Sciatic nerve (tissue), 2 donors: ENCODE data around the gene PRKN. TPM values are rescaled to one million over a fixed set of nuclear protein-coding genes. Genes with fewer than 3 reads are reported as not detected.
A peak's percentile ranks its signal among the peaks of the same experiment; 100 is the strongest.

Experiments used
- ATAC-seq: fragments of 200-7000 bp; cut with Tn5 transposase; one replicate; pipeline ENCODE4 v1.9.1; 2020; ENCODE audit warnings: mild to moderate bottlenecking, moderate library complexity
- DNase-seq: peaks from one replicate; pipeline ENCODE4 v3.0.0-alpha.2; 2020; ENCODE audit warnings: low spot score
- intact Hi-C: fragments of 100-400 bp; cut with DNase I; formaldehyde crosslinking; loops from one replicate; pipeline ENCODE4 v1.14.2; 2022
- total RNA-seq: library from RNA; stranded (reverse); fragmentation: NEBNext Ultra II Directional; extraction: Animal tissue kit (Norgen Biotek cat#: 25700); gene quantifications from one replicate; pipeline ENCODE4 v1.2.1, GENCODE V29; 2021
- donor health status: DM: no; HTN: no; CAD: no.
- donor health status: DM: no; HTN: no; CAD: no.

The PRKN gene
- total RNA-seq, 1 donor from 2014 or later, result 15.9 TPM

DNA sequence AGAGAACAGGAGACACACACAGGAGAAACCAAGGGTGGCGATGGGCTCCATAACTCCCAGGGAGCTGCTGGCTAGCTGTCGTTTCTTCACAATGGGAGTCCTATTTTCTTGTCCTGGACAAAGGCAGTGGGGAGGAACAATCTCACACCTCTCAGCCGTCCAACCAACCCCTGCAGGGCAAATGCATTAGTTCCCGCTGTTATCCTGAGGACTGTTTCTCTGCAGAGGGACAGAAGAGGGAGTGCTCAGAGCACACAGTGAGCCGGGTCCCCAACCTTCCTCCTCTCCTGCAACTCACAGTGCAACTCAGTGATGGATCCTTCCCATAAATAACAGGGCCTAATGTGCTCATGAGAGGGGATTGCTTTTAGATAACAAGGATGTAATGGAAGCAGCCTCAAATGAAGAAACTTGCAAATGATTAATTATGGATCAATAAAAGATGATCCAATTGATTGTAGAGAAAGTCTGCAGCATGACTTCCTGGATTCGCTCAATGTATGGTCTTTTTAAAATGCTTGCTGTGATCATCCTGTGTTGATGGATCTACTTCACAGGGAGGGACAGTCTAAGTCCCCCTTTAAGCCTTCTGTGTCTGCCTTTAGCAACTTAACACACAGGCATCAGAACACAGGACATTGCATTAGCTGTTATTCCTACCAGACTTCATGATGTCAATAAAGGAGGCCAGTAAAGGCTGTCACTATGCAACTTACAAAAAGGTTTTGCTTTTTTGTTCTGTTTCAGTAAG lies 1000.3 kb downstream of the PRKN start:
- no peak for DNase-seq
- no peak for ATAC-seq
- intact Hi-C loops, result no loop called here

DNA sequence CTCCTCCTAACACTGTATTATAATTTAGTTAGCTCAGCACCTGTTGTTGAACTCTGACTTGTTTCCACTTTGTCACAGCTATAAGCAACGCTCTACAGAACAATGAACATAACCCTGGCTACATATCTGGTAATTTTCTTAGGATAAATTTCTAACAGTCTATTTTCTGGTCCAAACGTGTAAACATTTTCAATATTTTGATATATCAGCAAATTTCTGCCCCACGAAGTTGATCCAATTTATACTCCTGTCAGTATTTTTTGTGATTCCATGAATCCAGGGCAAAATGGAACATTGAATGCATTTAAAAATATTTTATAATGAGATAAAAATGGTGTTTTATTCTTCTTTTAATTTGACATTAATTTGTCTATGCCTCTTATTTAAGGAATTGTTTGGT lies 1005.2 kb downstream of the PRKN start:
- ATAC-seq (no peak), DNase-seq (no peak)
- intact Hi-C loops, result no loop called here

- DNase-seq, result no peak
- ATAC-seq, result no peak
- intact Hi-C loops, result no loop called here
Measured at GRCh38 chr6:161721511-161721910, 1006.1 kb downstream of the PRKN start.

GRCh38 chr6:161716176-161716575 lies 1011.4 kb downstream of the PRKN start:
- DNase-seq (no peak), ATAC-seq (no peak)
- intact Hi-C loops, result no loop called here

DNA sequence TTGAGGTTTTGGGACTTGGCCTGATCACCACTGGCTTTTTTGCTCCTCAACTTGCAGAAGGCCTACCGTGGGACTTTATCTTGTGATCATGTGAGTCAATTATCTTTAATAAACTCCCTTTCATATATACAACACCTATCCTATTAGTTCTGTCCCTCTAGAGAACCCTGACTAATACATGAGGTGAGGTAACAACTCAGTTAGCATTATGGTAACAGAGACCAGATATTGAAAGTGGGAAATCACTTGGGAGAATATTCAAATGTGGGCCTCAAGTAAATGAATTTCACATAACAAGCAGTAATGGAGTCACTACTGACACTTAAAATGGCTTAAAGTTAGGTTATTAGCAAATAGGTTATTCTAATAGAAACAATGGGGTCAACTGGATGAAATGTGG lies 1015.6 kb downstream of the PRKN start:
- DNase-seq, result no peak

GRCh38 chr6:161711515-161711914 lies 1016.1 kb downstream of the PRKN start:
- ATAC-seq (no peak), DNase-seq (no peak)
- intact Hi-C loops, result no loop called here

More for the DNA sequence above, 1015.6 kb downstream of the PRKN start:
- ATAC-seq, result no peak
- intact Hi-C loops, result no loop called here

- no peak for DNase-seq
- ATAC-seq, result no peak
- intact Hi-C loops, result no loop called here
Measured at GRCh38 chr6:161710698-161711097, 1016.9 kb downstream of the PRKN start.

DNA sequence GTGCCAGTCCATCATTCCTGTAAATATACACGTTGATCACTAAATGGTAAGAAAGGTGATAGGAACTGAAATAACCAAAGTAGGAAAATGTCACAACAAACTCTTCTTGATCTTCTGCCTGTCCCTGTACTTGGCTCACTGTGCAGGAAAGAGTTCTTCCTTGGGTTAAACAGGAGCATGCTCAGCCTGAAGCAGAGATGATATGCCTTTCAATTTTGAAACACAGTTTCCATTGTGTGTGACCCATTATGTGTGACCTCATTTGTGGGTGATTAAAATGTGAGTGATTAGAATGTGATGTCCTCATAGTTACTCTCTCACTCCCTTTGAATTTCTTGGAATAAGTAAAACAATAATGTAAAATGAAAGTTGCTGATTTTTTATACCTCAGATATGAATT lies 1026.5 kb downstream of the PRKN start:
- DNase-seq, result no peak
- intact Hi-C loops, result no loop called here
- no peak for ATAC-seq

DNA sequence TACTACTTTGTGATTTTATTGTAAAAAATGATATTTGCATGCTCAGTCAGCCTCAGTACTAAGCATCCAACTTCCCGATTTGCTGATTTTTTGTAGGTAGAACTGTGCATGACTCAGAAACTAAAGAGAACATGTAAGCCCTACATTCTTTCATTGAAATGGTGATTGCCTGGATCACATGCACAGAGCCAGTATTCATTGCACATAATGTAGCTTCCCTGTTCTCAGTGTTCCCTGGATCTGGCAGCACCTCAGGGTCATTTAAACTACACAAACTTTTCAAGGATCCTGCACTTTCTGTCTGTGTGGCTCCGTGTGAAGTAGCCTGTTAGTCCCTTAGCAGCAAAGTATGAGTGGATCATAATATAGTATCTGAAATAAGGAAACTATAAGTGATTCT lies 1030.8 kb downstream of the PRKN start:
- intact Hi-C loops, result no loop called here
- DNase-seq (no peak), ATAC-seq (no peak)

- DNase-seq (no peak), ATAC-seq (peak; percentile 15)
- intact Hi-C loops, result no loop called here
Measured at GRCh38 chr6:161694995-161695394, 1032.6 kb downstream of the PRKN start.

GRCh38 chr6:161686655-161687054 lies 1040.9 kb downstream of the PRKN start:
- DNase-seq, result no peak
- intact Hi-C loops, result no loop called here
- ATAC-seq, result peak; percentile 39

GRCh38 chr6:161684731-161685475 lies 1042.7 kb downstream of the PRKN start:
- DNase-seq (no peak), ATAC-seq (no peak)
- intact Hi-C loops, result no loop called here

- DNase-seq (no peak), ATAC-seq (no peak)
- intact Hi-C loops, result no loop called here
Measured at GRCh38 chr6:161683400-161683799, 1044.2 kb downstream of the PRKN start.

- ATAC-seq (no peak), DNase-seq (no peak)
- intact Hi-C loops, result no loop called here
Measured at GRCh38 chr6:161682982-161683381, 1044.6 kb downstream of the PRKN start.

- intact Hi-C loops, result no loop called here
- DNase-seq, result no peak
- no peak for ATAC-seq
Measured at GRCh38 chr6:161679980-161680538, 1047.5 kb downstream of the PRKN start.

GRCh38 chr6:161677188-161677587 lies 1050.4 kb downstream of the PRKN start:
- ATAC-seq (no peak), DNase-seq (no peak)
- intact Hi-C loops, result no loop called here

- DNase-seq (no peak), ATAC-seq (no peak)
- intact Hi-C loops, result no loop called here
Measured at GRCh38 chr6:161676586-161676985, 1051.0 kb downstream of the PRKN start.

GRCh38 chr6:161674930-161675682 lies 1052.5 kb downstream of the PRKN start:
- no peak for ATAC-seq
- intact Hi-C loops, result no loop called here

DNA sequence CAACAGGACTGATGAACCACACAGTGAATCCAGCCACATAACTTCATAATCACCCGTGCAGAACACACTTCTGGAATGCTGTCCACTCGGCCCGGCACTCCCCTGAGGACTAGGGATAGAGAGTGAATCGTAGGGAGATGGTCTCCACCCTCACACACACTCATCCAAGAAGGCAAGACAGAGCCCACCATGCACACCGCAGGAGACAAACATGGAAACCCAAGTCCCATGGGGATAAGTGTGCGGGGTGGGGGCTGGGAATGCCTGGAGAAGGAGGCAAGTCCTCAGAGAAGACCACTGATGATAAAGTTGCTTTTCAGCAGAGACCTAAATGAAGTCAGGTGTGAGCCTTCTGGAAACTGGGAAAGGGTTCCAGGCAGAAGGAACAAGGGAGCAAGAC lies 1054.5 kb downstream of the PRKN start:
- intact Hi-C loops, result no loop called here
- no peak for DNase-seq

More at GRCh38 chr6:161674930-161675682, 1052.5 kb downstream of the PRKN start:
- no peak for DNase-seq

GRCh38 chr6:161671117-161671516 lies 1056.4 kb downstream of the PRKN start:
- DNase-seq (no peak), ATAC-seq (no peak)
- intact Hi-C loops, result no loop called here

More for the DNA sequence above, 1054.5 kb downstream of the PRKN start:
- ATAC-seq, result no peak
